ENCODE results near the gene SLC6A17. TPM values are rescaled to one million over a fixed set of nuclear protein-coding genes. Genes with fewer than 3 reads are reported as not detected.

Gene SLC6A17
- total RNA-seq, 1 experiment from 2014 or later: 0.17 TPM

GRCh38 chr1:110230381-110231199 lies 80.3 kb downstream of the SLC6A17 start:
- WGBS (ENCODE audit: extremely low coverage, insufficient read length, low lambda C conversion rate): no CpG with 5 or more reads among the region's 11 CpGs
- H3T11ph ChIP-seq (ENCODE audit: low read length): no peak overlapping the region
- no peaks in the 10 kb centered on the region for H3K27me3 ChIP-seq (ENCODE audit: insufficient read depth, low read length)
- H3K36me3 Mint-ChIP-seq (ENCODE audit: insufficient read depth in 1 of 3, low read depth in 3 of 3): peaks cover 0 to 5% (median 0%) of the 10 kb centered on the region in 3 experiments; a peak in 2 of 7 replicates
- peaks cover 7% of the 10 kb centered on the region for H3K9me3 ChIP-seq (ENCODE audit: control insufficient read depth, low read depth, low read length)
- no peaks in the 10 kb centered on the region; a peak in 1 of 5 replicates for H3K9me3 Mint-ChIP-seq
- H3K56ac ChIP-seq (ENCODE audit: insufficient read length, low read depth, low read length): no peak overlapping the region
- no peak overlapping the region for H3K18ac ChIP-seq (ENCODE audit: insufficient read length, low read depth, low read length)
- no peak overlapping the region for H3K4me2 ChIP-seq (ENCODE audit: insufficient read depth, insufficient read length, low read length)
- H3K4me1 ChIP-seq (ENCODE audit: insufficient read depth, low read length): no peaks in the 10 kb centered on the region
- no peaks in the 10 kb centered on the region for H4K20me1 ChIP-seq (ENCODE audit: control insufficient read depth, insufficient read depth, insufficient read length)
- no peak overlapping the region for H3K14ac ChIP-seq (ENCODE audit: insufficient read depth, low read length)
- H3K4me3 Mint-ChIP-seq: no peak overlapping the region
- H2AFZ ChIP-seq (ENCODE audit: low read length): no peak overlapping the region
- TF ChIP-seq CTCF (conservative IDR thresholded peaks at IDR 0.05): no peak
- H2BK20ac ChIP-seq (ENCODE audit: low read depth, low read length, poor library complexity, severe bottlenecking): no peak overlapping the region
- no peak overlapping the region for H3K27ac ChIP-seq (ENCODE audit: insufficient read length, low read depth, low read length)
- no peak overlapping the region for H3K4ac ChIP-seq (ENCODE audit: low read depth, low read length)
- no peak overlapping the region for H3K27ac Mint-ChIP-seq
- H4K5ac ChIP-seq (ENCODE audit: insufficient read length, low read depth, low read length): no peak overlapping the region
- no peak overlapping the region for H2BK5ac ChIP-seq (ENCODE audit: insufficient read length, low read length)
- no peaks in the 10 kb centered on the region for H3K27me3 Mint-ChIP-seq (ENCODE audit: low read depth)
- no peak overlapping the region for H2BK120ac ChIP-seq (ENCODE audit: low read depth, low read length, poor library complexity, severe bottlenecking)
- no peak overlapping the region for H4K8ac ChIP-seq (replicated peaks; ENCODE audit: insufficient read length, low read depth, low read length)
- no peak overlapping the region for H2BK12ac ChIP-seq (ENCODE audit: insufficient read length, low read depth, low read length)
- no peak overlapping the region for H4K91ac ChIP-seq (ENCODE audit: insufficient read length, low read depth, low read length)
- H3K23ac ChIP-seq (ENCODE audit: insufficient read length, low read depth, low read length): no peak overlapping the region
- DNase-seq: no peak
- no peaks in the 10 kb centered on the region for H3K23me2 ChIP-seq (ENCODE audit: insufficient read length, low read depth, low read length, poor library complexity, severe bottlenecking)
- peaks cover 18 to 25% of the 10 kb centered on the region in 2 experiments for H3K4me1 Mint-ChIP-seq
- H2BK15ac ChIP-seq (ENCODE audit: low read depth, low read length): no peak overlapping the region
- H2AK5ac ChIP-seq (ENCODE audit: insufficient read length, low read length): no peak overlapping the region
- no peak overlapping the region for H3K9ac ChIP-seq (ENCODE audit: extremely low read depth, insufficient read length, low read length)
- H3K79me1 ChIP-seq (ENCODE audit: insufficient read depth, low read depth, low read length, poor library complexity, severe bottlenecking): no peaks in the 10 kb centered on the region
- H3K79me2 ChIP-seq (ENCODE audit: insufficient read depth, low read length): no peaks in the 10 kb centered on the region

Data from H9 (cell line).